ENCODE results near the gene CCER1.
"Not testable (repeated sequence)": the region's sequence is repeated elsewhere in the genome, so short reads cannot be mapped to it uniquely, and the experiment has no call there.

Gene CCER1

GRCh38 chr12:90954921-90955320, at the start of gene CCER1:
TSS of gene CCER1 (minus strand) at chr12:90955176. CDS start at chr12:90954742, 434 bp downstream.
- DNase-seq = no peak

GRCh38 chr12:91003737-91004136, 48.8 kb upstream of the CCER1 start:
- no peak for DNase-seq

- DNase-seq = no peak
These were observed 46.3 kb upstream of the CCER1 start for GRCh38 chr12:91001306-91001705.

- DNase-seq = no peak
These were observed 45.0 kb upstream of the CCER1 start for GRCh38 chr12:90999966-91000365.

- no peak for DNase-seq
These were observed 44.6 kb upstream of the CCER1 start for GRCh38 chr12:90999527-90999926.

GRCh38 chr12:90995010-90995409, 40.0 kb upstream of the CCER1 start:
- no peak for DNase-seq

GRCh38 chr12:90991952-90992465, 37.0 kb upstream of the CCER1 start:
- no peak for DNase-seq

- DNase-seq = no peak
These were observed 35.6 kb upstream of the CCER1 start for GRCh38 chr12:90990611-90991010.

GRCh38 chr12:90989686-90990111, 34.7 kb upstream of the CCER1 start:
- DNase-seq = no peak

- no peak for DNase-seq
These were observed 32.5 kb upstream of the CCER1 start for GRCh38 chr12:90987520-90987919.

- DNase-seq = no peak
These were observed 32.1 kb upstream of the CCER1 start for GRCh38 chr12:90987101-90987500.

GRCh38 chr12:90985331-90985730, 30.4 kb upstream of the CCER1 start:
- DNase-seq = not testable (repeated sequence)

GRCh38 chr12:90984114-90984513, 29.1 kb upstream of the CCER1 start:
- no peak for DNase-seq

- no peak for DNase-seq
These were observed 27.2 kb upstream of the CCER1 start for GRCh38 chr12:90982170-90982569.

- DNase-seq = no peak
These were observed 25.0 kb upstream of the CCER1 start for GRCh38 chr12:90979951-90980350.

- no peak for DNase-seq
These were observed 24.0 kb upstream of the CCER1 start for GRCh38 chr12:90979019-90979418.

GRCh38 chr12:90978117-90978770, 23.3 kb upstream of the CCER1 start:
- no peak for DNase-seq

- DNase-seq = no peak
These were observed 22.2 kb upstream of the CCER1 start for GRCh38 chr12:90977224-90977623.

GRCh38 chr12:90974286-90974685, 19.3 kb upstream of the CCER1 start:
- no peak for DNase-seq

GRCh38 chr12:90972226-90972625, 17.2 kb upstream of the CCER1 start:
- DNase-seq = no peak

- DNase-seq = no peak
These were observed 15.9 kb upstream of the CCER1 start for GRCh38 chr12:90970911-90971310.

- DNase-seq = no peak
These were observed 15.5 kb upstream of the CCER1 start for GRCh38 chr12:90970471-90970870.

GRCh38 chr12:90969851-90970250, 14.9 kb upstream of the CCER1 start:
- DNase-seq = no peak

- no peak for DNase-seq
These were observed 14.4 kb upstream of the CCER1 start for GRCh38 chr12:90969346-90969745.

- no peak for DNase-seq
These were observed 10.2 kb upstream of the CCER1 start for GRCh38 chr12:90965204-90965603.

Measured in GDM1 (cell line).